GM12878 (cell line): ENCODE data around the gene NME8. TPM values are rescaled to one million over a fixed set of nuclear protein-coding genes. Genes with fewer than 3 reads are reported as not detected.

Experiments
- ATAC-seq: fragments of 200-7000 bp; cut with Tn5 transposase; 3 replicates; pipeline ENCODE4 v1.9.1; 2020; ENCODE audit warnings: mild to moderate bottlenecking, moderate library complexity
- BruUV-seq: library from RNA; stranded (reverse); fragments of 400-500 nt; replicated peaks from 2 replicates; lab custom pipeline; 2021; lab: Mats Ljungman, UMichigan
- CTCF ChIA-PET: fragments of 300-600 bp; sonication (Branson Sonifier 250); formaldehyde crosslinking; extraction: SDS; loops from one replicate; lab custom pipeline; 2021; ENCODE audit warnings: inconsistent platforms; lab: Yijun Ruan, JAX
- POLR2A ChIA-PET: fragments of 350-600 bp; formaldehyde crosslinking; extraction: SDS; loops from one replicate; lab custom pipeline; 2021; ENCODE audit warnings: inconsistent platforms; lab: Charles Lee
- RAD21 ChIA-PET: fragments of 300-600 bp; sonication (Branson Sonifier 250); formaldehyde crosslinking; loops from one replicate; lab custom pipeline; 2023; ENCODE audit warnings: antibody characterized with exemption; ENCODE audit not compliant: unreplicated experiment; lab: Charles Lee
- SMC1A ChIA-PET: fragments of 300-600 bp; sonication (Branson Sonifier 250); formaldehyde crosslinking; loops from one replicate; lab custom pipeline; 2023; ENCODE audit not compliant: unreplicated experiment, uncharacterized antibody; lab: Charles Lee
- DNase-seq: peaks from one replicate; pipeline ENCODE4 v3.0.0-alpha.2; 2011; ENCODE audit warnings: low read depth, low spot score
- FAIRE-seq: peaks from 3 replicates; lab custom pipeline; 2011; peaks lifted over from hg19 to GRCh38; lab: Jason Lieb, UNC
- H2AFZ ChIP-seq: 2 replicates; pipeline ENCODE4 v1.6.0; 2011; ENCODE audit warnings: low read depth, low read length, control low read depth; ENCODE audit not compliant: control insufficient read depth
- H3K27ac ChIP-seq: 2 replicates; pipeline ENCODE4 v1.5.1; 2011; ENCODE audit warnings: control low read depth; ENCODE audit not compliant: control insufficient read depth, insufficient read depth
- H3K27me3 ChIP-seq, 2 experiments: replicated peaks in 1 of 2; 2 replicates each; pipeline versions ENCODE4 v1.6.0 to v1.6.1; 2011; ENCODE audit warnings: low read length in 1 of 2; ENCODE audit not compliant: control insufficient read depth in 2 of 2, insufficient read depth in 2 of 2
- H3K36me3 ChIP-seq, 2 experiments: 2 replicates each; pipeline ENCODE4 v1.5.1; 2011; ENCODE audit warnings: low read length in 1 of 2; ENCODE audit not compliant: control insufficient read depth in 2 of 2, insufficient read depth in 2 of 2
- H3K4me1 ChIP-seq: 2 replicates; pipeline ENCODE4 v1.6.1; 2011; ENCODE audit warnings: mild to moderate bottlenecking, low read length, moderate library complexity, mixed read lengths; ENCODE audit not compliant: control insufficient read depth, insufficient read depth
- H3K4me2 ChIP-seq: 2 replicates; pipeline ENCODE4 v1.6.0; 2011; ENCODE audit warnings: control low read depth; ENCODE audit not compliant: control insufficient read depth, insufficient read depth
- H3K4me3 ChIP-seq: fragments of 200-600 bp; sonication (generic); 2 replicates; pipeline ENCODE4 v1.5.1; 2016
- H3K79me2 ChIP-seq: 2 replicates; pipeline ENCODE4 v1.6.0; 2011; ENCODE audit warnings: low read length; ENCODE audit not compliant: control insufficient read depth, insufficient read depth
- H3K9ac ChIP-seq: 2 replicates; pipeline ENCODE4 v1.8.0; 2011; ENCODE audit warnings: low read length, control low read depth, mixed read lengths; ENCODE audit not compliant: control insufficient read depth, insufficient read depth
- H3K9me3 ChIP-seq: replicated peaks from 3 replicates; pipeline ENCODE4 v1.5.1; 2011; ENCODE audit warnings: mild to moderate bottlenecking, low read length; ENCODE audit not compliant: control insufficient read depth, insufficient read depth
- H4K20me1 ChIP-seq: 2 replicates; pipeline ENCODE4 v1.6.0; 2011; ENCODE audit not compliant: control insufficient read depth, insufficient read depth
- CREM ChIP-seq: IDR thresholded peaks from 2 replicates; pipeline ENCODE4 v1.6.1; 2014; ENCODE audit warnings: antibody characterized with exemption, low read depth
- ESRRA ChIP-seq: IDR thresholded peaks from 2 replicates; pipeline ENCODE4 v1.6.1; 2012; ENCODE audit warnings: mild to moderate bottlenecking, low read length, improper control_type of control experiment
- HCFC1 ChIP-seq: fragments of 150-350 bp; IDR thresholded peaks from 2 replicates; pipeline ENCODE4 v1.6.1; 2014; ENCODE audit warnings: low read length
- LARP7 ChIP-seq: fragments of 450-650 bp; IDR thresholded peaks from 2 replicates; pipeline ENCODE4 v1.6.1; 2017; ENCODE audit warnings: mild to moderate bottlenecking
- SPI1 ChIP-seq: IDR thresholded peaks from 2 replicates; pipeline ENCODE4 v1.6.1; 2011; ENCODE audit warnings: low read depth, mild to moderate bottlenecking, low read length, moderate library complexity, borderline replicate concordance; ENCODE audit not compliant: insufficient read depth
- YY1 ChIP-seq: IDR thresholded peaks from 2 replicates; pipeline ENCODE4 v1.6.1; 2011; ENCODE audit warnings: low read depth, mild to moderate bottlenecking, low read length
- WGBS: methylation state at CpG from one replicate; pipeline ENCODE4 v1.1.6; 2016; ENCODE audit warnings: low lambda C conversion rate; ENCODE audit not compliant: insufficient replicate concordance, insufficient coverage; ENCODE audit errors: missing lambda C conversion rate; 5-methylcytosine and 5-hydroxymethylcytosine counted together
- in situ Hi-C: fragments of 300-500 bp; cut with MboI; formaldehyde crosslinking; loops from 9 replicates; pipeline ENCODE4 v1.14.3; 2018; ENCODE audit warnings: mixed read lengths
- intact Hi-C: fragments of 100-400 bp; cut with micrococcal nuclease; formaldehyde crosslinking; loops from one replicate; pipeline ENCODE4 v1.14.2; 2022; ENCODE audit not compliant: unreplicated experiment
- polyA plus RNA-seq, 11 experiments: library from polyadenylated mRNA; depleted of rRNA in 4 of 11; unstranded in 6 of 11; stranded (reverse) in 5 of 11; fragments of >200 nt; fragmentation: Nextera tagmentation in 4 of 11; fragmentation: Illumina TruSeq in 1 of 11; extraction: Ambion mirVana in 4 of 11; extraction: Trizol in 1 of 11; gene quantifications; 1 replicate in 1 of 11; 2 replicates in 10 of 11; pipeline versions ENCODE4 v1.2.1 to v1.2.3, GENCODE V29; 2011 to 2016; ENCODE audit warnings: inconsistent platforms in 2 of 11, missing spikeins in 2 of 11, low read depth in 1 of 11
- total RNA-seq, 4 experiments: library from RNA; depleted of rRNA in 3 of 4; stranded (reverse); fragments of >200 nt in 3 of 4; fragmentation: Illumina TruSeq in 1 of 4; extraction: Trizol in 1 of 4; gene quantifications; 2 replicates each; pipeline versions ENCODE4 v1.2.1 to v1.2.3, GENCODE V29; 2013 to 2021
- TF ChIP-seq, protein P1 (sequence below): IDR thresholded peaks from 2 replicates; pipeline ENCODE4 v1.6.1; 2012; ENCODE audit warnings: improper control_type of control experiment, low read depth, low read length; ENCODE audit not compliant: insufficient replicate concordance
- TF ChIP-seq, protein P2 (sequence below): fragments of 450-650 bp; formaldehyde crosslinking; IDR thresholded peaks from 2 replicates; pipeline ENCODE4 v1.5.0; 2022; ENCODE audit warnings: mild to moderate bottlenecking, missing genetic modification characterization
- TF ChIP-seq, protein P3 (sequence below): fragments of 150-350 bp; IDR thresholded peaks from 2 replicates; pipeline ENCODE4 v1.6.1; 2014; ENCODE audit warnings: mild to moderate bottlenecking, low read depth, low read length

Gene NME8
- total and polyA plus RNA-seq, 10 of the 15 experiments (the other 5 are each of a cell fraction or from before 2014, with no cell fraction given): 0.03 to 3.5 (median 0.52) TPM; not detected in 2

DNA sequence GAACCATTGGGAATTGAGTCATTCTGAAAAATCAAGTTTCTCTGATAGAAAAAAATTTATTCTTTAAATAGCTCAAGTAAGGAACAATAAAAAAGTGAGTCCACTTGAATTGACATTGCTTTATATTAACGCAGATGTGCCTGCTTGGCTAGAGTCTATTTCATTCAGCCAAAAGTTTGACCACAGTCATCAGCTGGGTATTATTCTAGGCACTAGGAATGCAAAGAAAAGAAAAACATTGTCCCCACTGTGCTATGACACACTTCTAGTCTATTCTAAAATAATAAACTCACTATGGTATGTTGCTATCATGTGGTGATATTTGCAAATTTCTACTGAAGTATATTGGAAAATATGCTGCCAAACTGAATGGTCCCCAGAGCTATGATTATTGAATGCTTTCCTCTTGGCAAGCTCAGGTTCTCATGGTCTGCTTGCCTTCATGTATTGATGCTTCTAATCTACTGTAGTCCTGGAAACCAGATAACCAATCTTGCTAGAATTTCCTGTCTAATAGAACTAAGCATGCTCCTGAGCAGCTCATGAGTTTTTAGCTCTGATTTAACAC lies 59.9 kb downstream of the NME8 start (continued):
- TF ChIP-seq HCFC1: no peak
- TF ChIP-seq LARP7: no peak

DNA sequence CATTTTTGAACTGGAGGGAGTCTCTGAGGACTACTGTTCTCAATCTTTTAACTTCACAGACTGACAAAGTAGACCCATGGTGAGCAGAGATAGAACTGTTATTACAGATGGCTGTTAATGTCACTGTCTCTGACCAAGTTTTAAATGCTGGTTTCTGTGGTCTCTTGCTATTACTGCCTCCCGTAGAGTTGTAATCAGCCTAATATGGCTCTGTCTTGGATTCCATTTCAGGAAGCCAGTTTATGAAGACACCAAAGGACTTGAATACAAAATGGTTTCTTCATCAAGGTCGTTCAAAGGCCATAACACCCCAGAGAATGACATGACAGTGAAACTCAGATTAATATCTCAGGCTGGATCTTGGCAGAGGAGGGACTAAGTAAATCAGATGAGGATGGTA lies 64.4 kb downstream of the NME8 start:
- peak; percentile 4; the same call in 2 of the 3 replicates for ATAC-seq
- H3K9me3 ChIP-seq: no peaks in the 10 kb centered on the region
- RAD21 ChIA-PET: interaction anchor here (0.8 to 1.4 kb wide), 3 partner anchors 11 to 197 kb away, joined by 3 to 4 read pairs (median 3); no protein-coding TSS in a partner anchor
- 3% methylated on average over 2 of the region's 2 CpGs for WGBS
- SMC1A ChIA-PET: interaction anchor here (0.7 to 3.5 kb wide), 10 partner anchors 9 to 304 kb away, joined by 3 to 13 read pairs (median 4); no protein-coding TSS in a partner anchor
- no peak overlapping the region for H3K4me3 ChIP-seq
- peaks cover 8% of the 10 kb centered on the region for H3K4me1 ChIP-seq
- H3K36me3 ChIP-seq: no peaks in the 10 kb centered on the region
- POLR2A ChIA-PET: no interaction called here
- BruUV-seq: no TSS peak
- intact Hi-C loops: no loop called here
- peaks cover 2 to 4% of the 10 kb centered on the region in 2 experiments; a peak in 3 of 4 replicates for H3K27me3 ChIP-seq
- CTCF ChIA-PET: interaction anchor here (1.1 to 3.9 kb wide), 7 partner anchors 10 to 409 kb away, joined by 3 to 29 read pairs (median 4); no protein-coding TSS in a partner anchor
- H3K4me2 ChIP-seq: no peak overlapping the region
- in situ Hi-C loops: loop anchor here (5.0 kb wide), 1 partner anchor 425 kb away; no protein-coding TSS in a partner anchor
- no peaks in the 10 kb centered on the region for H4K20me1 ChIP-seq
- peak overlapping the region; percentile 21 for H2AFZ ChIP-seq
- H3K79me2 ChIP-seq: no peaks in the 10 kb centered on the region
- TF ChIP-seq CREM (no peak), YY1 (peak; percentile 61; the same call in 1 of the 2 replicates), SPI1 (no peak), ESRRA (no peak)
- TF ChIP-seq, protein P1, sequence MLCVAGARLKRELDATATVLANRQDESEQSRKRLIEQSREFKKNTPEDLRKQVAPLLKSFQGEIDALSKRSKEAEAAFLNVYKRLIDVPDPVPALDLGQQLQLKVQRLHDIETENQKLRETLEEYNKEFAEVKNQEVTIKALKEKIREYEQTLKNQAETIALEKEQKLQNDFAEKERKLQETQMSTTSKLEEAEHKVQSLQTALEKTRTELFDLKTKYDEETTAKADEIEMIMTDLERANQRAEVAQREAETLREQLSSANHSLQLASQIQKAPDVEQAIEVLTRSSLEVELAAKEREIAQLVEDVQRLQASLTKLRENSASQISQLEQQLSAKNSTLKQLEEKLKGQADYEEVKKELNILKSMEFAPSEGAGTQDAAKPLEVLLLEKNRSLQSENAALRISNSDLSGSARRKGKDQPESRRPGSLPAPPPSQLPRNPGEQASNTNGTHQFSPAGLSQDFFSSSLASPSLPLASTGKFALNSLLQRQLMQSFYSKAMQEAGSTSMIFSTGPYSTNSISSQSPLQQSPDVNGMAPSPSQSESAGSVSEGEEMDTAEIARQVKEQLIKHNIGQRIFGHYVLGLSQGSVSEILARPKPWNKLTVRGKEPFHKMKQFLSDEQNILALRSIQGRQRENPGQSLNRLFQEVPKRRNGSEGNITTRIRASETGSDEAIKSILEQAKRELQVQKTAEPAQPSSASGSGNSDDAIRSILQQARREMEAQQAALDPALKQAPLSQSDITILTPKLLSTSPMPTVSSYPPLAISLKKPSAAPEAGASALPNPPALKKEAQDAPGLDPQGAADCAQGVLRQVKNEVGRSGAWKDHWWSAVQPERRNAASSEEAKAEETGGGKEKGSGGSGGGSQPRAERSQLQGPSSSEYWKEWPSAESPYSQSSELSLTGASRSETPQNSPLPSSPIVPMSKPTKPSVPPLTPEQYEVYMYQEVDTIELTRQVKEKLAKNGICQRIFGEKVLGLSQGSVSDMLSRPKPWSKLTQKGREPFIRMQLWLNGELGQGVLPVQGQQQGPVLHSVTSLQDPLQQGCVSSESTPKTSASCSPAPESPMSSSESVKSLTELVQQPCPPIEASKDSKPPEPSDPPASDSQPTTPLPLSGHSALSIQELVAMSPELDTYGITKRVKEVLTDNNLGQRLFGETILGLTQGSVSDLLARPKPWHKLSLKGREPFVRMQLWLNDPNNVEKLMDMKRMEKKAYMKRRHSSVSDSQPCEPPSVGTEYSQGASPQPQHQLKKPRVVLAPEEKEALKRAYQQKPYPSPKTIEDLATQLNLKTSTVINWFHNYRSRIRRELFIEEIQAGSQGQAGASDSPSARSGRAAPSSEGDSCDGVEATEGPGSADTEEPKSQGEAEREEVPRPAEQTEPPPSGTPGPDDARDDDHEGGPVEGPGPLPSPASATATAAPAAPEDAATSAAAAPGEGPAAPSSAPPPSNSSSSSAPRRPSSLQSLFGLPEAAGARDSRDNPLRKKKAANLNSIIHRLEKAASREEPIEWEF: no peak
- TF ChIP-seq, protein P2, sequence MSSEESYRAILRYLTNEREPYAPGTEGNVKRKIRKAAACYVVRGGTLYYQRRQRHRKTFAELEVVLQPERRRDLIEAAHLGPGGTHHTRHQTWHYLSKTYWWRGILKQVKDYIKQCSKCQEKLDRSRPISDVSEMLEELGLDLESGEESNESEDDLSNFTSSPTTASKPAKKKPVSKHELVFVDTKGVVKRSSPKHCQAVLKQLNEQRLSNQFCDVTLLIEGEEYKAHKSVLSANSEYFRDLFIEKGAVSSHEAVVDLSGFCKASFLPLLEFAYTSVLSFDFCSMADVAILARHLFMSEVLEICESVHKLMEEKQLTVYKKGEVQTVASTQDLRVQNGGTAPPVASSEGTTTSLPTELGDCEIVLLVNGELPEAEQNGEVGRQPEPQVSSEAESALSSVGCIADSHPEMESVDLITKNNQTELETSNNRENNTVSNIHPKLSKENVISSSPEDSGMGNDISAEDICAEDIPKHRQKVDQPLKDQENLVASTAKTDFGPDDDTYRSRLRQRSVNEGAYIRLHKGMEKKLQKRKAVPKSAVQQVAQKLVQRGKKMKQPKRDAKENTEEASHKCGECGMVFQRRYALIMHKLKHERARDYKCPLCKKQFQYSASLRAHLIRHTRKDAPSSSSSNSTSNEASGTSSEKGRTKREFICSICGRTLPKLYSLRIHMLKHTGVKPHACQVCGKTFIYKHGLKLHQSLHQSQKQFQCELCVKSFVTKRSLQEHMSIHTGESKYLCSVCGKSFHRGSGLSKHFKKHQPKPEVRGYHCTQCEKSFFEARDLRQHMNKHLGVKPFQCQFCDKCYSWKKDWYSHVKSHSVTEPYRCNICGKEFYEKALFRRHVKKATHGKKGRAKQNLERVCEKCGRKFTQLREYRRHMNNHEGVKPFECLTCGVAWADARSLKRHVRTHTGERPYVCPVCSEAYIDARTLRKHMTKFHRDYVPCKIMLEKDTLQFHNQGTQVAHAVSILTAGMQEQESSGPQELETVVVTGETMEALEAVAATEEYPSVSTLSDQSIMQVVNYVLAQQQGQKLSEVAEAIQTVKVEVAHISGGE (CRISPR knock-in tag): no peak
- TF ChIP-seq, protein P3, sequence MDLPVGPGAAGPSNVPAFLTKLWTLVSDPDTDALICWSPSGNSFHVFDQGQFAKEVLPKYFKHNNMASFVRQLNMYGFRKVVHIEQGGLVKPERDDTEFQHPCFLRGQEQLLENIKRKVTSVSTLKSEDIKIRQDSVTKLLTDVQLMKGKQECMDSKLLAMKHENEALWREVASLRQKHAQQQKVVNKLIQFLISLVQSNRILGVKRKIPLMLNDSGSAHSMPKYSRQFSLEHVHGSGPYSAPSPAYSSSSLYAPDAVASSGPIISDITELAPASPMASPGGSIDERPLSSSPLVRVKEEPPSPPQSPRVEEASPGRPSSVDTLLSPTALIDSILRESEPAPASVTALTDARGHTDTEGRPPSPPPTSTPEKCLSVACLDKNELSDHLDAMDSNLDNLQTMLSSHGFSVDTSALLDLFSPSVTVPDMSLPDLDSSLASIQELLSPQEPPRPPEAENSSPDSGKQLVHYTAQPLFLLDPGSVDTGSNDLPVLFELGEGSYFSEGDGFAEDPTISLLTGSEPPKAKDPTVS: no peak
- FAIRE-seq: no peak
- no peak overlapping the region for H3K27ac ChIP-seq
- H3K9ac ChIP-seq: no peak overlapping the region
- DNase-seq: no peak
